H1 (cell line): ENCODE results near the gene TBC1D2B. TPM values are rescaled to one million over a fixed set of nuclear protein-coding genes. Genes with fewer than 3 reads are reported as not detected.

Experiments
- CTCF ChIA-PET: fragments of 300-600 bp; sonication (Branson Sonifier 250); formaldehyde crosslinking; loops from one replicate; lab custom pipeline; 2021; ENCODE audit not compliant: partially characterized antibody; lab: Charles Lee
- POLR2A ChIA-PET: fragments of 300-600 bp; sonication (Branson Sonifier 250); formaldehyde crosslinking; loops from one replicate; lab custom pipeline; 2021; ENCODE audit warnings: inconsistent platforms; ENCODE audit not compliant: partially characterized antibody; lab: Charles Lee
- DNase-seq, 2 experiments: peaks; one replicate each; pipeline versions ENCODE4 v3.0.0 to v3.0.0-alpha.2; 2010 to 2022; ENCODE audit warnings: low spot score in 2 of 2, low read depth in 1 of 2, mixed read lengths in 1 of 2
- FAIRE-seq: peaks from 2 replicates; lab custom pipeline; 2011; peaks lifted over from hg19 to GRCh38; lab: Jason Lieb, UNC
- H2AFZ ChIP-seq: 2 replicates; pipeline ENCODE4 v1.8.1; 2012; ENCODE audit warnings: low read length, inconsistent platforms
- H2AK5ac ChIP-seq: 2 replicates; pipeline ENCODE4 v1.6.1; 2013; ENCODE audit warnings: low read depth, low read length
- H2BK120ac ChIP-seq: replicated peaks from 2 replicates; pipeline ENCODE3; 2013; ENCODE audit warnings: low read depth, low read length, inconsistent platforms
- H2BK12ac ChIP-seq: 2 replicates; pipeline ENCODE4 v1.6.1; 2013; ENCODE audit warnings: low read depth, low read length
- H2BK15ac ChIP-seq: 2 replicates; pipeline ENCODE4 v1.6.1; 2013; ENCODE audit warnings: low read length
- H2BK20ac ChIP-seq: 2 replicates; pipeline ENCODE4 v1.6.1; 2013; ENCODE audit warnings: low read length
- H2BK5ac ChIP-seq: 2 replicates; pipeline ENCODE4 v1.6.1; 2013; ENCODE audit warnings: low read depth, low read length
- H3K14ac ChIP-seq: 2 replicates; pipeline ENCODE4 v1.6.1; 2013; ENCODE audit warnings: inconsistent platforms; ENCODE audit not compliant: insufficient read length
- H3K18ac ChIP-seq: 2 replicates; pipeline ENCODE4 v1.6.1; 2013; ENCODE audit warnings: low read length; ENCODE audit errors: extremely low read depth
- H3K23ac ChIP-seq: 2 replicates; pipeline ENCODE4 v1.6.1; 2013; ENCODE audit warnings: inconsistent platforms; ENCODE audit not compliant: insufficient read length
- H3K23me2 ChIP-seq: 2 replicates; pipeline ENCODE4 v1.6.1; 2013; ENCODE audit warnings: low read depth, low read length
- H3K27ac ChIP-seq: 2 replicates; pipeline ENCODE4 v1.6.1; 2011; ENCODE audit warnings: low read depth, low read length, inconsistent platforms
- H3K27me3 ChIP-seq, 4 experiments: replicated peaks in 1 of 4; 1 replicate in 1 of 4; 2 replicates in 3 of 4; pipeline versions ENCODE4 v1.6.1 to v1.8.1; 2011 to 2013; ENCODE audit warnings: low read length in 3 of 4, mild to moderate bottlenecking in 3 of 4, inconsistent platforms in 2 of 4, mixed read lengths in 2 of 4, moderate library complexity in 1 of 4; ENCODE audit not compliant: control insufficient read depth in 3 of 4, insufficient read depth in 3 of 4; ENCODE audit errors: extremely low read depth in 1 of 4
- H3K36me3 ChIP-seq, 4 experiments: 2 replicates each; pipeline versions ENCODE4 v1.6.1 to v1.8.1; 2011 to 2013; ENCODE audit warnings: mild to moderate bottlenecking in 4 of 4, low read length in 3 of 4, moderate library complexity in 2 of 4, control low read depth in 1 of 4, inconsistent platforms in 1 of 4; ENCODE audit not compliant: insufficient read depth in 4 of 4, control insufficient read depth in 2 of 4
- H3K4ac ChIP-seq: replicated peaks from 2 replicates; pipeline ENCODE3; 2013; ENCODE audit warnings: low read length, low read depth, mixed read lengths, inconsistent platforms; ENCODE audit not compliant: insufficient read length
- H3K4me1 ChIP-seq, 4 experiments: replicated peaks in 1 of 4; 1 replicate in 1 of 4; 2 replicates in 3 of 4; pipeline versions ENCODE4 v1.6.1 to v1.8.1; 2011 to 2013; ENCODE audit warnings: low read length in 3 of 4, inconsistent platforms in 2 of 4, mixed read lengths in 1 of 4; ENCODE audit not compliant: insufficient read depth in 4 of 4, control insufficient read depth in 3 of 4
- H3K4me2 ChIP-seq, 2 experiments: 2 replicates each; pipeline versions ENCODE4 v1.6.1 to v1.8.1; 2011 to 2013; ENCODE audit warnings: low read depth in 2 of 2, low read length in 2 of 2, control low read depth in 1 of 2, inconsistent platforms in 1 of 2, mild to moderate bottlenecking in 1 of 2; ENCODE audit not compliant: insufficient read depth in 1 of 2
- H3K4me3 ChIP-seq, 4 experiments: fragments of 200-600, 300-600 bp in 1 of 4; sonication (generic), shearing (Covaris generic), sonication (Bioruptor Twin) in 1 of 4; 2 replicates each; pipeline versions ENCODE4 v1.5.1 to v1.8.1; 2011 to 2016; ENCODE audit warnings: low read length in 4 of 4, low read depth in 3 of 4, control low read depth in 2 of 4, inconsistent platforms in 2 of 4, mild to moderate bottlenecking in 2 of 4, mixed read lengths in 1 of 4, moderate library complexity in 1 of 4; ENCODE audit not compliant: insufficient read depth in 2 of 4; ENCODE audit errors: extremely low read depth in 1 of 4
- H3K56ac ChIP-seq: replicated peaks from 2 replicates; pipeline ENCODE3; 2013; ENCODE audit warnings: low read depth, mild to moderate bottlenecking, mixed read lengths, low read length, inconsistent platforms; ENCODE audit not compliant: insufficient read length
- H3K79me1 ChIP-seq: 2 replicates; pipeline ENCODE4 v1.6.1; 2013; ENCODE audit warnings: low read depth, low read length, control low read depth
- H3K79me2 ChIP-seq, 2 experiments: 2 replicates each; pipeline versions ENCODE4 v1.6.1 to v1.8.1; 2012 to 2013; ENCODE audit warnings: low read length in 2 of 2, mild to moderate bottlenecking in 2 of 2, inconsistent platforms in 1 of 2; ENCODE audit not compliant: insufficient read depth in 2 of 2, control insufficient read depth in 1 of 2
- H3K9ac ChIP-seq, 4 experiments: replicated peaks in 1 of 4; 1 replicate in 1 of 4; 2 replicates in 3 of 4; pipeline versions ENCODE4 v1.6.1 to v1.8.1; 2011 to 2013; ENCODE audit warnings: low read depth in 3 of 4, low read length in 3 of 4, control low read depth in 2 of 4, mild to moderate bottlenecking in 2 of 4, moderate library complexity in 2 of 4, inconsistent platforms in 1 of 4; ENCODE audit errors: extremely low read depth in 1 of 4
- H3K9me3 ChIP-seq, 2 experiments: 2 replicates each; pipeline versions ENCODE4 v1.6.1 to v1.8.1; 2012 to 2013; ENCODE audit warnings: mild to moderate bottlenecking in 2 of 2, moderate library complexity in 2 of 2, control low read depth in 1 of 2, inconsistent platforms in 1 of 2, low read depth in 1 of 2, low read length in 1 of 2, mixed read lengths in 1 of 2; ENCODE audit not compliant: insufficient read depth in 2 of 2
- H4K20me1 ChIP-seq, 2 experiments: replicated peaks in 1 of 2; 2 replicates each; pipeline versions ENCODE3 to v1.8.1; 2011 to 2013; ENCODE audit warnings: inconsistent platforms in 2 of 2, low read length in 2 of 2, mild to moderate bottlenecking in 1 of 2; ENCODE audit not compliant: insufficient read depth in 2 of 2, control insufficient read depth in 1 of 2
- H4K5ac ChIP-seq: 2 replicates; pipeline ENCODE4 v1.6.1; 2013; ENCODE audit warnings: low read length, low read depth, mixed read lengths, inconsistent platforms; ENCODE audit not compliant: insufficient read length
- H4K8ac ChIP-seq: 2 replicates; pipeline ENCODE4 v1.8.0; 2013; ENCODE audit warnings: mild to moderate bottlenecking, moderate library complexity, low read length, inconsistent platforms; ENCODE audit not compliant: insufficient read depth; ENCODE audit errors: extremely low read depth
- H4K91ac ChIP-seq: replicated peaks from 2 replicates; pipeline ENCODE3; 2013; ENCODE audit warnings: low read length, mixed read lengths, inconsistent platforms; ENCODE audit not compliant: insufficient read length
- CHD1 ChIP-seq: IDR thresholded peaks from 2 replicates; pipeline ENCODE4 v1.6.1; 2012; ENCODE audit warnings: low read depth, low read length, improper control_type of control experiment
- CREB1 ChIP-seq: IDR thresholded peaks from 2 replicates; pipeline ENCODE4 v1.6.1; 2012; ENCODE audit warnings: inconsistent platforms
- GABPA ChIP-seq: IDR thresholded peaks from 2 replicates; pipeline ENCODE4 v1.6.1; 2011; ENCODE audit warnings: mild to moderate bottlenecking, low read length, moderate library complexity, borderline replicate concordance; ENCODE audit not compliant: insufficient read depth
- GTF2F1 ChIP-seq: IDR thresholded peaks from 2 replicates; pipeline ENCODE4 v1.6.1; 2012; ENCODE audit warnings: low read depth, low read length, improper control_type of control experiment, borderline replicate concordance
- HDAC2 ChIP-seq, 2 experiments: fragments of 300-600 bp in 1 of 2; sonication (generic) in 1 of 2; IDR thresholded peaks; 2 replicates each; pipeline ENCODE4 v1.6.1; 2011 to 2012; ENCODE audit warnings: low read depth in 2 of 2, low read length in 2 of 2, mild to moderate bottlenecking in 2 of 2, moderate library complexity in 2 of 2, borderline replicate concordance in 1 of 2, inconsistent platforms in 1 of 2
- JUND ChIP-seq: IDR thresholded peaks from 2 replicates; pipeline ENCODE4 v1.6.1; 2011; ENCODE audit warnings: mild to moderate bottlenecking, improper control_type of control experiment, low read length
- KDM5A ChIP-seq: fragments of 200-600 bp; IDR thresholded peaks from 2 replicates; pipeline ENCODE4 v1.7.1; 2012; ENCODE audit warnings: mild to moderate bottlenecking, low read length, inconsistent platforms, mixed read lengths
- PHF8 ChIP-seq: fragments of 200-600 bp; sonication (generic); conservative IDR thresholded peaks from 2 replicates; pipeline ENCODE4 v1.7.1; 2012; ENCODE audit warnings: low read depth, mild to moderate bottlenecking, inconsistent platforms, low read length, moderate library complexity
- POU5F1 ChIP-seq: IDR thresholded peaks from 2 replicates; pipeline ENCODE4 v1.6.1; 2011; ENCODE audit warnings: low read depth, mild to moderate bottlenecking, low read length, moderate library complexity
- RBBP5 ChIP-seq: IDR thresholded peaks from 2 replicates; pipeline ENCODE4 v1.7.1; 2012; ENCODE audit warnings: low read depth, mild to moderate bottlenecking, inconsistent platforms, low read length, moderate library complexity, borderline replicate concordance
- SIX5 ChIP-seq: IDR thresholded peaks from 2 replicates; pipeline ENCODE4 v1.6.1; 2011; ENCODE audit warnings: mild to moderate bottlenecking, low read depth, low read length
- TEAD4 ChIP-seq: IDR thresholded peaks from 2 replicates; pipeline ENCODE4 v1.6.1; 2012; ENCODE audit warnings: low read depth, low read length, inconsistent platforms, mixed read lengths
- WGBS, 2 experiments: shearing (Covaris generic) in 1 of 2; methylation state at CpG; one replicate each; pipeline versions ENCODE4 v1.1.6 to v1.1.7; 2013 to 2015; ENCODE audit warnings: low lambda C conversion rate in 2 of 2, mixed read lengths in 2 of 2, inconsistent platforms in 1 of 2, low coverage in 1 of 2, missing lambda C conversion rate in 1 of 2; ENCODE audit not compliant: insufficient replicate concordance in 2 of 2, insufficient coverage in 1 of 2, insufficient read length in 1 of 2; ENCODE audit errors: extremely low coverage in 1 of 2, missing lambda C conversion rate in 1 of 2; 5-methylcytosine and 5-hydroxymethylcytosine counted together
- polyA plus RNA-seq, 7 experiments: library from polyadenylated mRNA; depleted of rRNA in 3 of 7; stranded (reverse) in 5 of 7; unstranded in 2 of 7; fragments of >200 nt in 5 of 7; fragments of 200-250 nt in 2 of 7; gene quantifications; 1 replicate in 5 of 7; 2 replicates in 1 of 7; 4 replicates in 1 of 7; pipeline versions ENCODE4 v1.2.1 to v1.2.3, GENCODE V29; 2011 to 2013; ENCODE audit warnings: missing spikeins in 2 of 7, mixed read lengths in 2 of 7
- total RNA-seq: library from RNA; stranded (reverse); fragmentation: NEBNext Ultra II Directional; extraction: Animal tissue kit (Norgen Biotek cat#: 25700); gene quantifications from 2 replicates; pipeline ENCODE4 v1.2.1, GENCODE V29; 2021

Gene TBC1D2B
- total and polyA plus RNA-seq, 2 of the 8 experiments (the other 6 are each of a cell fraction or from before 2014, with no cell fraction given): 11.9 to 19.5 TPM

DNA sequence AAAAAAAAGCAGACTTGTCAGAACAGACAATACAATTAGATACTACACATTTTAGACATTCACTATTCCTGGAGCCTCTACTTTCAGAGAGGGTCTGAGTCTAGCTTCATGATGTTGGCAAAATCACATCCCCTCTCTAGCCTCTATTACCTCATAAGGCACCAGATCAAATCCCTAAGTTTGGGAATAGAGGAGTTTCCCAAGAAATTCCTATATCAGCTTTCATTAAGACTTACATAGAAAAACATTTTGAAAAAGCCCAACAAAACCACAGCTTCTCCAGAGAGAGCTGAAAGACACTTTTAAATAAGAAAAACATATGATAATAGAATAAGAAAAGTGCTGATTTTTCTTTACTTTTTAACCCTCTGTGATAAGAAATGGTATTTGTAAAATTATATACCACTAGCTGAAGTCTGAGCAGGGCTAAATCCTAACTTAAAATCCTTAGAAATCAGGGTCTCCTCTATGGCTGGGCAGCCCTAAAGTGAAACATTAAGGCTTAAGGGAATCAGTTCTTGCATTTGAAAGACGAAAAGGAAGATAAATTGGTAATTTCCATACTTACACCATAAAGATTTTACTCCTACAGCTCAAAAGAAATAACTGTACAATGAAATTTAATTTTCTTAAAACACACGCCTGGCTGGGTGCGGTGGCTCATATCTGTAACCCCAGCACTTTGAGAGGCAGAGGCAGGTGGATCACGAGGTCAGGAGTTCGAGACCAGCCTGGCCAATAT, 4.3 kb downstream of the TBC1D2B start:
- Histone ChIP-seq H3K18ac (no peak overlapping the region), H3K4me2 (no peak overlapping the region), H3K4ac (no peak overlapping the region), H3K56ac (no peak overlapping the region), H3K36me3 (no peaks in the 10 kb centered on the region), H3K9ac (no peak overlapping the region), H3K4me1 (peaks cover 10 to 20% (median 16%) of the 10 kb centered on the region in 4 experiments), H3K4me3 (no peak overlapping the region), H3K79me2 (peaks cover 3 to 27% of the 10 kb centered on the region in 2 experiments; a peak in 3 of 4 replicates), H2AFZ (no peak overlapping the region), H2BK5ac (no peak overlapping the region), H2AK5ac (no peak overlapping the region), H4K91ac (no peak overlapping the region), H3K79me1 (peaks cover 7% of the 10 kb centered on the region), H2BK15ac (no peak overlapping the region), H3K23me2 (peaks cover 9% of the 10 kb centered on the region), H4K8ac (no peak overlapping the region), H3K14ac (no peak overlapping the region), H4K5ac (no peak overlapping the region), H3K27ac (no peak overlapping the region), H3K9me3 (no peaks in the 10 kb centered on the region), H2BK120ac (no peak overlapping the region), H2BK12ac (no peak overlapping the region), H2BK20ac (no peak overlapping the region), H4K20me1 (peaks cover 0 to 5% of the 10 kb centered on the region in 2 experiments), H3K27me3 (no peaks in the 10 kb centered on the region), H3K23ac (no peak overlapping the region)
- no peak for DNase-seq
- CTCF ChIA-PET: interaction anchor here (0.6 to 3.5 kb wide), 8 partner anchors 9 to 235 kb away, joined by 3 to 16 read pairs (median 4); no protein-coding TSS in a partner anchor
- POLR2A ChIA-PET: interaction anchor here (0.8 to 1.5 kb wide), 2 partner anchors 11 to 41 kb away, joined by 4 to 5 read pairs; no protein-coding TSS in a partner anchor
- 88% methylated on average over 5 of the region's 5 CpGs; no CpG with 5 or more reads in 1 of the 2 experiments for WGBS, 2 experiments
- FAIRE-seq: no peak
- TF ChIP-seq CREB1 (no peak), PHF8 (no peak), CHD1 (no peak), POU5F1 (no peak), JUND (no peak), SIX5 (no peak), TEAD4 (no peak), RBBP5 (no peak), GABPA (no peak), KDM5A (no peak), GTF2F1 (no peak), HDAC2 (IDR thresholded peaks at IDR 0.05; ENCODE audit: borderline replicate concordance in 1 of 2, low read depth in 2 of 2, low read length in 2 of 2) (no peak)
